ENCODE measurements around the gene EIPR1.

Gene EIPR1

DNA sequence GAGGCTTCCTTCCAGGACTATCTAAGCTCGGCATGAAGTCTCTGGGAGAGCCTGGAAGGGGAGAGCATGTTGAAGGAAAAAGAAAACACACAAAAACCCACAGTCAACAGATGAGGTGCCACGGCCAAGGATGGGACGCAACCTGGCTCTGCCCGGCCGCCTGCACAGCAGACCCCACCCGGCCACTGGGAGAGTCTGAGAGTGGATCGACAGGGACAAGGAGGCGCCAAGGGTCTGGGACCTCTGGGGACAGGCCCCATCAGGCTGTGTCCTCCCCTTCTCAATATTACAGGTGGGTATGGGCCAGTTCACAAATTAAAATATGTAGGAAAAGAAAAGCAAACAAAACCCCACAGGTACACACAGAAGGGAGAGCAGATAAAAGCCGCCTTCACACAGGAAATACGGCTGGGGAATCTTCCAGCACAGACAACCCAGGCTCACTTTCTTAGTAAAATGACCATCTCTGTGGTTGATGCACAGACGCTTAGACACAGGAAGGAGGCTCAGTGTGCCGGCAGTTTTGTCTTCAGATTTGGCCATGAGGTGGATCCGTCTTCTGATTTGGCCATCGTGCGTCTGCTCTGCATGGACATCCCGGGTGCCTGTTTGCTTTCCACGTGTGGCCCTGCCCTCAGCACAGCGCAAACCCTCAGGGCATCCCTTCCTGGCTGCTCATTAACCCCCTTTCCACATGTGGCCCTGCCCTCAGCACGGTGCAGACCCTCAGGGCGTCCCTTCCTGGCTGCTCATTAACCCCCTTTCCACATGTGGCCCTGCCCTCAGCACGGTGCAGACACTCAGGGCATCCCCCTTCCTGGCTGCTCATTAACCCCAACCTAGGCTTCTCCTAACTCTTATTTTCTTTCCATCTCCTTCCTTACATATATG, 138.4 kb downstream of the EIPR1 start:
- no peak for DNase-seq

DNA sequence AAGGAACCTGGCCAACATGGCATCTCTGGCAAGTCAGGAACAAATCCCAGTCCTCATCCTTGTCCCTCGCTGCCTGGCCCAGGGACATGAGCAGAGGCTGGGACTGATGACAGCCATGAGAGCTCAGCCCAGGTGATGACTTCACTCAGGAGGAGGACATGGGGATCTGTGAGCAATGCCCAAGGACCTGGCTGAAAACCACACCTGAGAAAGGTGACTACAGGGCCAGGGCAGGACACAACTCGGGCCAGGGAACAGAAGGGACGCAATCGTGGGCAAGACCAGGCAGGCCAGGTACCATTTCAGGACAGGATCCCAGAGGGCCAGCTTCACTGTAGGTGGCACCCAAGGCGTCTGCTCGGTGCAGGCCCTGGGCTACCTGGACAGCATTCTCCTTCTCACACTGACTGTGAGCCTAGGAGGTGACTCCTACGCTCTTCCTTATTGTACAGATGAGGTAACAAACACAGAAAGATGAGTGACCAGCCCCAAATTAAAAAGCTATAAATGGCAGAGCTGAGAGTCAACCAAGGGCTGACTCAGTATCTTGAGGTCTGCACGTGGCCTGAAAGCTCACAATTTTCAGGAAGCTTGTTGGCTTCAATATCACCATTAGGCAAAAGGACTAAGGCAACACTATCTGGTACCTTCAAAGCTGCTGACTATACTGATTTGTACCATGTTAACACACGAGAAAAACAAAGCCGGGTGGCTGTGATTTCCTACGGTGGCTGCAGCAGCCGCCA, 141.1 kb downstream of the EIPR1 start:
- DNase-seq = no peak

DNA sequence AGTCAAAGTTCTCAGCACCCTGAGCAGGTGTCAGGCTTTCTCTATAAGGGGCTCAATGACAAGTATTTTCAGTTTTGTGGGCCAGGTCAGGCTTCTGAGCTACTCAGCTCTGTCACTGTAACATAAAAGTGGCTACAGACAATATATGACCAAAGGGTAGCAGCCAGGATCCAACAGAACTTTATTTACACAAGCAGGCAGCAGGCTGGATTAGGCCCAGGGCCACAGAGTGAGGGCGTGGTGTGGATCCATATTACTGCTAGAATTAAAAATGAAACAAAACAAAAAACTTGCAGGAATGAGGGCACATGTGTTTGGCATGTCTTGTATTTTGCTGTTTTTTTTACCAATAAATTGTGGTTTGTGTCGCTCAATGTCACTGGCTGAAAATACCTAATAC, 143.7 kb downstream of the EIPR1 start:
- no peak for DNase-seq

DNA sequence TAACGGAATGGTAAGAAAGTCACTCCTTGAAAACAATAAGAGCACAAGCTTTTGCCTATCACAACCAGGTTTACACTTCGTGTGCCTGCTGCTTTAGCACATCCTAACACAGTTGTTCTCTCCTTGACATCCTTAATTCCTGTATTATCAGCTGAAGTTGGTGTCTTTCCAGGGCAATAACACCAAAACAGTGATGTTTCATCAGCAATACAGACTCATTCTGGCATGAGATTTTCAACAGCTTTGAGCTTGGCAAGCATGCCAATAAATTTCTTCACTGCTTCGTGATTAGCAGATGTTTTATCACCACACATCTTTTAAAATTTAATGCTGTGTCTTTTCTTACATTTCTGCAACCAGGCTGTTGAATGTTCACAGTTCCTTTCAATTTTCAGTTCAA, 148.4 kb downstream of the EIPR1 start:
- no peak for DNase-seq

DNA sequence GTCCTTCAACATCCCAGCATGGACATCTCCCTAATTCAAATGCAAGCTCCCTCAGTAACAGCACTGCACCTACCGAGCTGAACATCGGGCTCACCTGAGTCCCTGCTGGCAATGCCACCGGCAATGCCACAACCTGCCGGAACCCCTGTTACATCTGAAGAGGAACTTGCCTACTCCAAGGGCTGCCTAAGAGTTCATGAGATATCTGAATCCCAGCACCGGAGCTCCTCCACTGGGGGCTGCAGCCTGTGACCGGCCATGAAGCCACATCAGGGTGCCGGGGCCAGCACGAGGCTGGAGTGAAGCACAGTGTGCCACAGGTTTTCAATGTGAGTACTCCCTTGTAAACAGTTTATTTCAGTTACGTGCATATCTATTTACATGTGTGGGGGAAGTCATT, 152.9 kb downstream of the EIPR1 start:
- no peak for DNase-seq

DNA sequence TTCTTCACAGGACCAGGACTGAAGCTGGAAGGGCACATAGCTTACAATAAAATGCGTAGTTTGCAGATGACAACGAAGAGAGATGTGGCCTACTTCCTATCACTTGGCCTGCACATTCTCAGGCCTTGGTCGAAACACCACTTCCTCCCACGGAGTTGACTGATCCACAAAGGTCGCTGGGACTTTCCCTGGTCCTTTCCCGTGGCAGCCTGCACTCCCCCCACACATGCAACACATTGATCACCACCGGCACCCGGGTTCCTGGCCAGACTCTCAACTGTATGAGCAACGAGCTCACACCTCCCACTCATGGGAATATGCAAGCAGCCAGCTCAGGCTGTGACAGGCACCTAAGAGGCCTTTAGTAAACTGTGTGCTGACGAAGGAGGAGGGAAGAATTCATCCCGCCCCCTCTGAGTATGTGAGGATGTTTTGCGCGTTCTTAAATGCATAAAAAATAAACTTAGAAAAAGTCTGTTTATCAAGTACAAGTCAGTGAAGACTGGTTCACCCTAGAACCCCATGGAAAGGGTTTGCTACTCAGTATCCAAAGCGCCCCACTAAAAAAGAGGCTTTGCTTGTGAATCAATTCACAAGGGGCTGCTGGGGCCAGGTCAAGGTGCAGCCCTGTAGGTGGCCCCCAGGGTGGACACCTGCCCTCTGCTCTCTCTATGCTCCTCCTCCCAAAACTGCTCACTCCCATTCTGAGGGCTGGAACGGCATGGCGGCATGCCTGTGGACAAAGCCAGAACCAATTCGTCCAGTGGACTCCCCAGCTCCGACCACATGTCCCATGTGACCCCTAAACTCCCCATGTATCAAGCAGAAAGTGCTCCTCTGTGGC, 154.3 kb downstream of the EIPR1 start:
- peak; percentile 62 for DNase-seq

DNA sequence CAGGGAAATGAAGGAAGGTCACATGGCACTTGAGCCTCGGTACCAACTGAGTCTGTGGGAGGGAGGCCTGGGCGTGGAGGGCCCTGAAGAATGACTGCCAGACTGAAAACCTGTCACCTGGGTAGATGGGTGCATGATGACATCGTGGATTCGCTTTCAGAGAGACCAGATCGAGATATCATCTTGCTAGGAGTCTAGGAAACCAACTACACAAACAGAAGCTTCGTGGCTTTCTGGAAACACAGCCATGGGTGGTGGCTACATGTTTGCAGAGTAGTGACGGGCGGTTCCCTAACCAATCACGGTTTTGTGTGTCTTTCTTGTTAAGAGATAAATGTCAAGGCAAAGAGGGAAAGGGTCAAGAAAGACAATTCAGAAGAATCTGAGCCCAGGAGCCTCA, 155.0 kb downstream of the EIPR1 start:
- peak; percentile 44 for DNase-seq

DNA sequence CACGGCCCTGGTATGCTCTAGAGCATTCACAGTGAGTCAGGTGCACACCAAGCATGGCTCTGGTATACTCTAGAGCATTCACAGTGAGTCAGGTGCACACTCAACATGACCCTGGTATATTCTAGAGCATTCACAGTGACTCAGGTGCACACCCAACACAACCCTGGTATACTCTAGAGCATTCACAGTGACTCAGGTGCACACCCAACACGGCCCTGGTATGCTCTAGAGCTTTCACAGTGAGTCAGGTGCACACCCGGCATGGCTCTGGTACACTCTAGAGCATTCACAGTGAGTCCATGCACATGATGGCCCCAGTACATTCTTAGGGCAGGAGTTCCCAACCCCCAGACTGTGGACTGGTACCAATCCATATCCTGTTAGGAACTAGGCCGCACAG, 158.1 kb downstream of the EIPR1 start:
- DNase-seq = no peak

DNA sequence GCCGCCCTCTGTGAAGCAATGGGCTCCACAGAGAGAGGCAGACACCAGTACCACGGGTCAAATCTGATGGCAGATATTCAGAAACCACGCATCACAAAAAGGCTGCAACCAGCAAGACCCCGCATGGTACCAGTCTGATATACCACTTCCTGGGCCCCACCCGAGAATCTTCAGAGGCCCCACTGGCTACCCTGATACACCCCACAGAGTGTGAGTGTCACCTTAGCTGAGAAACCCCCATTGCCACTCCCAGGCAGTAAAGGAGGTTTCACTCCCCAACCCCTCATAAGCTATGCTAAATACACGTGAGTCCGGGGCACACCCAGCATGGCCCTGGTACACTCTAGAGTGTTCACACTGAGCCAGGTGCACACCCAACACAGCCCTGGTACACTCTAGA, 160.0 kb downstream of the EIPR1 start:
- DNase-seq = no peak

DNA sequence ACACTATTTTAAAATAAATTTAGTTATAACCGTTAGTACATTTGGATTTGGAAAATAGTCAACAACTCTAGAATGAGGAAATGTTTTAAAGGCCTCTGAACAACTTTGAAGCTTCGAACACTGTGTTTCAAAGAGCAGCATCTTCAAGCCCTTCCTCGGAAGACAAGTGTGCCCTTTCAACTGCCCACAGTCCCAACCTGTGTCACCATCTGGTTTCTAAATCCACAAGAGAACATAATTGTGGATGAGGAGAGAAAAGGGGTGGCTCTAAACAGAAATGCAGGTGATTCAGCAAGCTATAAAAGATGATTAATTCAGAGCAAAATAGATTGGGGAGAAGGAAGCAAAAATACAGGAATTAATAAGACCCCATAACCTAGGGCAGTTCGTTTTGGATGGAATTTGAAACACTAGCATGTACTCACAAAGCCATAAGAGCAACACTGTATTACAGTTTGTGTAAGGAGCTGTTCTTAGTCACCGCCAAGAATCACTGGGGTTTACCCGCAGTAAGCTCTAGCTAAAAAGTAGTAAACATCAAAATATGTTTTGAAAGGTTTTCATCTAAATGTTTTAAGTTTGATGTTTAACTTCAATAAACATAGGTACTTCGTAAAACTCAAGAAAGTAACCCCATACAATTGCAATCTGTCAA, 160.7 kb downstream of the EIPR1 start:
- DNase-seq = no peak

DNA sequence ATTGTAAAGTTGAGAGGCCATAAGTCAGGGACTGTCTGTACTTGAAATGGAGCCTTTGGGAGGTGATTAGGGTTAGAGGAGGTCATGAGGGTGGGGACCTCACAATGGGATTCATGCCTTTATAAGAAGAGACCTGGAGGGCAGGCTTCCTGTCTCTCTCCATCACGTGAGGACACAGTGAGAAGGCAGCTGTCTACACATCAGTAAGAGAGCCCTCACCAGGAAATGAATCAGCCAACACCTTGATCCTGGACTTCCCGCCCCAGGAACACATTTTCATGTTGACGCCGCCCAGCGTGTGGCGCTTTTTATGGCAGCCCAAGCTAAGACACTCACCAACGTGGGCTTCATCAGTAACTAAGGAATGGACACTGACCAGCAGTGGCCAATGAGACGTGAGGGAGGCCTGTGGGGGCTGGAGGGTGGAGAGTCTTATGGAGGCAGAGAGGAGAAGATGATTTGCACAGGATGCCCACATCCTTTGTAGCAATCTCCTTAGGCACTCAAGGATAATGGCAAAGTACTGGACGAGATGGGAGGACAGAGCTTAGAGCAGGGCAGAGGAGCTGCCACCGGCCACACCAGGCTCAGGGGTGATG, 162.7 kb downstream of the EIPR1 start:
- no peak for DNase-seq

DNA sequence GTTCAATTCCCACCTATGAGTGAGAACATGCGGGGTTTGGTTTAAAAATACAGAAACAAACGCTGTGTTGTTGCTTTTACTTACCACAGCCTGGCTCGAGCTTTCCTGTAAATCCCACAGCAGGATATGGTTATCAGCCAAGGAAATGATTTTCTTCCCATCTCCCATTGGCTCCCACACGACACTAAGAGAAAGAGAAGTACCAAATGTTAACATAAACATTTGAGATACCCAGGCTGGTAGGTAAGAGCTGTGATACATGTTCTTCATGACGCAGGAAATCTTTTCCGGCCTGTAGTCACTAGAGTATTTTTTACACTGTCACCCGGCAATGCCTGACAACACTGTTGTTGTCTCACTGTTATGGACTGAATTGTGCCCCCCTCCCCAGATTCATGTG, 163.6 kb downstream of the EIPR1 start:
- DNase-seq = no peak

DNA sequence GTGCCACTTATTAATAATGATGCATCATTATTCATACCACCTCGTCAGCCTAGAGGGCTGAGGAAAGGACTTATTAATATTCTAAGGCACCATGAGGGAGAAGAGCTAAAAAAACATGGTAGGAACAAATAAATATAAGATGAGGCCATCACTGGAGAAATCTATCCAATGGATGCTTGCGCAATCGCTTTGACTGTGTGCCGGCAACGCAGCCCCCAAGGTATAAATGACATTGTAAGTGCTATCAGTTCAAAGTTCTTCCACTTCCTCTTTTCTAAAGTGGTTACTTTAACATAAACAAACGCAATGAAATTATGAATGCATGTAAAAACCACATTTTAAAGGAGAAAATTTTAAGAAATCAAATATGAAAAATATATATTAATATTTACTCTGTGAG, 164.6 kb downstream of the EIPR1 start:
- no peak for DNase-seq

DNA sequence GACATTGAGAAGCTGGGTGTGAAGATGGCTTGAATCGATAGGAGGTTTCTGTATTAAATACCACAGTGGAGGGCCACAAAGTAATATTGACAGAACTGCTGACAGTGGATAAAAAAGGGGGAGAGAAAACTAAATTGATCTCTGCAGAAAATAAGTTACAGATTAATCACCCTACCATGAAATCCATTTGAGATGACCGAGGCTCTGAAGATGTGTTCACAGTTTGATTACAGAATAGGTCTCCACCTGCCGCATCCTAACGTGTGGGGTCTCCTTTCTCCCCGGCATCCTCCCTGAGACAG, 165.6 kb downstream of the EIPR1 start:
- no peak for DNase-seq

DNA sequence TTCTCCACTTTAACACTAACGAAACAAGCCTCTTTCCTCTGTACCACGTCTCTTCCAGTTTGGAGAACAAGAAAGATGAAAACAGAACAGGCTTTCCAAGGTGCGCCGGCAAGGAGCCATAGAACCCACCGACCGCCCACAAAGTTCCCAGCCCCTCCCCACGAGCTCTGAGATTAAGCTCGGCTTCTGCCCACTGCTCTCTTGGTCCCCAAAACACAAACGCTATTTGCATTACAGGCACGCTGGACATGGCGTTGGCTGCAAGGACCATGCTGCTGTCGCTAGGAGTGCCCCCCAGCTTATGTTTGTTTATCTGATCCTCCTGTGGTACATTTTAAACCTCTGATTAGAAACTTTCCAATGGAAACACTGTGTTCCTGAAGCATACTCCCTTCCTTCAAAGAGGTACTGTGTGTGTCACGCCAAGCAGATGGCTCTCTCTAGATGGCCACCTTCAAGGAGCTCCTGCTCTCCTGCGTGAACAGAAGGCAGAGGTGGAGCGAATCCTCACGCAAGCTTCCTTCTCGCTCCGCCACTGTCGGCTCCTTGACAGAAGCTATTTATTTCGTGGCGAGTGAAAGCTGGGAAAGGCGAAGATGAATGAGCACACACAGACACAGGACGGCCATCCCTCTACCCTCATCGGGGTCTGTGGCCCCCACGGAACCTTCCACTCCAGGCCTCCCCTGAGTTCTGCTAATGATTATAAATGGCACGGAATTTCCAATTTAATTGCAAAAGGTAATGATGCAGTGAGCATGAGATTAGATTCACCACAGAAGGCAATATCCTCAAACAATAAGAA, 166.2 kb downstream of the EIPR1 start:
- DNase-seq = no peak

DNA sequence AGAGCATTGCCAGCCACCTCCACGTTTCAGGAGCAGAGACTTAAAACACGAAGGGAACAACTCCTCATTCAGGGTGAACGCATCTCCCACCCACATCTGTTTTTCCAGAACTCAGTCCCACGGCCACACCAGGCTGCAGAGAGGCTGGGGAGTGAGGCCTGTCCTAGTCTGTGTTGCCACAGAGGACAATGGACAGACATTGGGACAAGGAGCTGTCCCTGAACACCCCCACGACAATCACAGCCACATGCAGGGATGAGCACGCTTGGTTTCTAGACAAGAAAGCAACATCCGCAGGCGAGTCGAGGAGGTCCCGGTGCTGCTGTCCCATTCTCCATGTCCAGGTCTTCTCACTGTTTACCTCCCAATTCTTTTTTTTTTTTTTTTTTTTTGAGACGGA, 167.4 kb downstream of the EIPR1 start:
- DNase-seq = no peak

DNA sequence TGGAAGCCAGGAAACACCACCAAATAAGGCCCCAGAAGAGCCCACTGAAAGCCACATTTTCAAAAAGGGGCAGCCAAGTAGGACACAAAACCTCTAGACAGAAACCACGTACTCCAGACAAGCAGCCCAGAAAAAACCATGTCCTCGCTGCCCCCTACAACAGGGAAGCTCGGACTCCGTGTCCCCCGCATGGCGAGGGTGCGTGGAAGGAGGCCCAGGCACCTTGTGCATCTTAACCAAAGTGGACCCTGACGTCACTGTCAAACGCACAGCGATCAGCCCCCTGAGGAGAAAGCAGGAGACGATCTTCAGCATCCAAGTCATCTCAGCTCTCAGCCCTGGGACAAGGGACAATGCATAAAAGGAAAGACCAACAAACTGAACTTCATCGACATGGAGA, 168.4 kb downstream of the EIPR1 start:
- no peak for DNase-seq

DNA sequence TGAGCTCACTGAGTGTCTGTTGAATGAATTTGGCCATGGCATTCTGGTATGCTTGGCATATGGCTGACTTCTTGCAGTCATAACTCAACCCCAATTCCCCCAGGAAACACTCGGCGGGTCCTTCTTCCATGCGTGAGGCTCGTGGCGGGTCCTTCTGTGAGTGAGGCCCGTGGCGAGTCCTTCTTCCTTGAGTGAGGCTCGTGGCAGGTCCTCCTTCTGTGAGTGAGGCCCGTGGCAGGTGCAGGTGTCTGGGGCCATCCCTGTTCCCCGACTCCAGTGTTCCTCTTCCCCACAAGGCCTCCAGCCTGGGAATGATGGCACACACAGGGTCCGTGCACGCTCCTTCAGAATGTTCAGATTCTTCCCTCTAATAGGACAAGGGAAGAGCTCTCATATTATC, 169.0 kb downstream of the EIPR1 start:
- no peak for DNase-seq

DNA sequence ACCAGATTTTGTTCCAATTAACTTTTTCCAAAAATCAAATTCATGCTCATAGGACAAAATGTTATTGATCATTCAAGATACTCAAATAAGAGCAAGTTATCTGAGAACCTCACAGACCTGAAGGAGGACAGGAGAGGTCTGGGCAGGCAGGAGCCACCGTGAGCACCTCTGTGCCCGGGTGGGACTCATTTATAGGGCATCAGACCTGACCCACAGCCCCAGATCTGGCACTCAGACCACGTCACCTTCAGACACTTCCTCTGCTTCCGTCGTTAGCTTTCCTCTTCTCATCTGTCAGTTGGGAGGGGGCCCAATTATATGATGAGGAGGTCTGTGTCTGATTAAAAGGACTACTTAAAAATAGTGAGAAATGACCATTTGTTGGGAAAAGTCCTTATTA, 169.4 kb downstream of the EIPR1 start:
- no peak for DNase-seq

DNA sequence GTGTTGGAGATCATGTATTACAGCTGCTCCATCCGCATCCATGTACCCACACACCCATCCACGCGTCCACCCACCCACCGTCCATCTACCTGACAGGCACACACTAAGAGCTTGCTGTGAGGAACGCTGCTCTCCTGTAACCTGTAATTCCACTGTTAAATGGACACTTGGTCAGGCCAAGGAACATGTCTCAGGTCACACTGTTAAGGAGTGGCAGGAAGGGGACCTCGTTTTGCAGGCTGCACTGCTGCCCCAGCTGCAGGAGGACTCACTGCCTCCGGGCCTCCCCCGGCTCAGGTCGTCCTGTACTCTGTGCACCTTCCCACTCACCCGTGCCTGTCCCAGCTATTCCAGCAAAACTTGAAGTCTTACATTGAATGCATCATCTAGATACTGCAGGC, 170.5 kb downstream of the EIPR1 start:
- DNase-seq = no peak

DNA sequence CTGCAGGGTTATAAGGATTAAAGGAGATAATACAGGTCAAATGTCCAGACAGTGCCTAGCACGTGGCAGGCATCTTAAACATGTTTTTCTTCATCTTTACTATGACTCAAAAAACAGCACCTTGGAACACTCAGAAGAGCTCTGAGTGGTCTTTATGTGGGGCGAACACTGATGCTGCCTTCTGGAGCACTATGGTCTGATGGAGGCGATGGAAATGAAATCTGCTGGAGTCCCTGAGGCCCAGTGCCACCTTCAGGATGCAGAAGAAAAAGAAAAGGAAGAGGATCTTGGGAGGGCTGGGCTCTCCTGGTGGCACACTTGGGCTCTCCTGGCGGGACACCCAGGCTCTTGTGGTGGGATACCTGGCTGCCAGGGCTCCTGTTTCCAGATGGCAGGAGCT, 171.8 kb downstream of the EIPR1 start:
- no peak for DNase-seq
